Measurements from ENCODE around the gene FAM81A.

GRCh38 chr15:59446232-59446957 lies 8.4 kb downstream of the FAM81A start:
- TF ChIP-seq CTCF (IDR thresholded peaks at IDR 0.05) (no peak), POLR2A (IDR thresholded peaks at IDR 0.05; ENCODE audit: low read length) (no peak), RAD21 (conservative IDR thresholded peaks at IDR 0.05 in 1 of 2, IDR thresholded peaks at IDR 0.05 in 1 of 2) (no peak), HEYL (CRISPR knock-in tag; IDR thresholded peaks at IDR 0.05) (no peak), JUNB (IDR thresholded peaks at IDR 0.05) (no peak), POLR2AphosphoS2 (conservative IDR thresholded peaks at IDR 0.05; ENCODE audit: low read length) (no peak), HMGXB4 (CRISPR knock-in tag; IDR thresholded peaks at IDR 0.05; ENCODE audit: borderline replicate concordance) (no peak), CEBPB (IDR thresholded peaks at IDR 0.05) (no peak)
